ENCODE data around the gene OBSL1.
A peak's percentile ranks its signal among the peaks of the same experiment; 100 is the strongest.

The OBSL1 gene

DNA sequence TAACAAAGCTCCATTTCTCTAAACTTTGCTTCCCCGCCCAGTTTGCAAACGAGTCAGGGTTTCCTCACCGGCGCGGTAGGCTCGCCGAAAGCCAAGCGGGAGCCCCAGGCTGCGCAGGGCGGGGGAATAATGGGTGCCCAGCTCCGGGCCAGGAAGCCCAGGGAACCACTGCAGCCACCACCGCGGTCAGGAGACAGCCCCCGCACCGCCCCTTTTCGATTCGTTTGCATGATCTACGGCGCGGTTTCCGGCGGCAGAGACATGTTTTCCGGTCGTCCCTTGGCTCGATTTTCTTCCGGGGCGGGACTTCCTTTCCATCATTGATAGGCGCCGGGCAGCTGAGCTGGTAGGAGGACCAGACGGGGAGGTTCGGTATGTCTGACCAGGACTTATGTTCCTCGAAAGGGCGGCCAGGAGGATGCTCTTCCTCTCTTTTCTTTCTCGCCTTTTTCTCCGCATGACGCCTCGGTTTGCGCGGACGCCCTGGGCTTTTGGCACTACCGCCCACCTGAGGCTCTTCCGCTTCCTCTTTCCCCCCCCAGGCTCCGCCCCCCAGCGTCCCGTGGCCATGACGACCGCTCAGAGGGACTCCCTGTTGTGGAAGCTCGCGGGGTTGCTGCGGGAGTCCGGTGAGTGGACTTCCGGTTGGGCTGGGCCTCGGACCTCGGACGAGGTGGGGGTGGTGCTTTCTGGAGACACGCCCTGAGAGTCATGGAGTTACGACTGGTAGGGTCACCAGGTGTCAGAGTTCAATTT lies 26.4 kb upstream of the OBSL1 start, which contains the start of gene STK11IP:
Gene STK11IP, plus strand, starts transcription at position 306 of the 756 bp plus-strand sequence. Its CDS starts 263 bp downstream, at position 569.
- FAIRE-seq (peak; percentile 85), DNase-seq (ENCODE audit: low spot score) (peak; percentile 91)

- FAIRE-seq (no peak), DNase-seq (ENCODE audit: low spot score) (peak; percentile 4)
Observed at GRCh38 chr2:219596954-219597551, 25.7 kb upstream of the OBSL1 start.

- DNase-seq (ENCODE audit: low spot score) (no peak), FAIRE-seq (no peak)
Observed at GRCh38 chr2:219595256-219595655, 23.9 kb upstream of the OBSL1 start.

GRCh38 chr2:219593154-219593553 lies 21.8 kb upstream of the OBSL1 start:
- DNase-seq (ENCODE audit: low spot score) (no peak), FAIRE-seq (no peak)

DNA sequence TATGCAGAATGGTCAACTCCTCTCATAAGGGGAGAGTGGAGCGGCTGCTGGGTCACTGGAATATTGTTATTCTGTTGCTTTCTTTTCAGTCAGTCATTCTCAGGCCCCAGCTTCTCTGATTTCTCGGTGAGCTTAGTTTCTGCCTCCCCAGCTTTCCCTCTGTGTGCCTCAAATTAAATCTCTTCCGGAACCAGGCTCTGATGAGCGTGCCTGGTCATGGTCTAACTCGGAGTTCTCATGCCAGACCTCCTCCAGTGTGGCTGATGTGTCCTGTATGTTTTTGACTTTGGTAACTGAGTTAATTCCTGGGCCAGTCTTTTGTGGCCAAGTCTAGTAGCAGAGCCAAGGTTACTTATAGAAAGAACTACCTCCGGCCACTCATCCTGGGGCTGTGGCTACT lies 21.4 kb upstream of the OBSL1 start:
- no peak for FAIRE-seq
- no peak for DNase-seq (ENCODE audit: low spot score)

- FAIRE-seq (no peak), DNase-seq (ENCODE audit: low spot score) (no peak)
Observed at GRCh38 chr2:219591091-219591490, 19.8 kb upstream of the OBSL1 start.

GRCh38 chr2:219581346-219581745 lies 10.0 kb upstream of the OBSL1 start:
- DNase-seq (ENCODE audit: low spot score) (no peak), FAIRE-seq (no peak)

GRCh38 chr2:219578811-219579613 lies 7.7 kb upstream of the OBSL1 start:
- FAIRE-seq (no peak), DNase-seq (ENCODE audit: low spot score) (no peak)

GRCh38 chr2:219576505-219577388 lies 5.4 kb upstream of the OBSL1 start:
- DNase-seq (ENCODE audit: low spot score): no peak
- FAIRE-seq: no peak

- no peak for FAIRE-seq
Observed at GRCh38 chr2:219575566-219576504, 4.5 kb upstream of the OBSL1 start.

GRCh38 chr2:219574484-219575311 lies 3.4 kb upstream of the OBSL1 start:
- no peak for FAIRE-seq

More at GRCh38 chr2:219575566-219576504, 4.5 kb upstream of the OBSL1 start:
- no peak for DNase-seq (ENCODE audit: low spot score)

GRCh38 chr2:219573166-219573565 lies 1.8 kb upstream of the OBSL1 start:
- FAIRE-seq: no peak
- DNase-seq (ENCODE audit: low spot score): no peak

More at GRCh38 chr2:219574484-219575311, 3.4 kb upstream of the OBSL1 start:
- DNase-seq (ENCODE audit: low spot score): no peak

DNA sequence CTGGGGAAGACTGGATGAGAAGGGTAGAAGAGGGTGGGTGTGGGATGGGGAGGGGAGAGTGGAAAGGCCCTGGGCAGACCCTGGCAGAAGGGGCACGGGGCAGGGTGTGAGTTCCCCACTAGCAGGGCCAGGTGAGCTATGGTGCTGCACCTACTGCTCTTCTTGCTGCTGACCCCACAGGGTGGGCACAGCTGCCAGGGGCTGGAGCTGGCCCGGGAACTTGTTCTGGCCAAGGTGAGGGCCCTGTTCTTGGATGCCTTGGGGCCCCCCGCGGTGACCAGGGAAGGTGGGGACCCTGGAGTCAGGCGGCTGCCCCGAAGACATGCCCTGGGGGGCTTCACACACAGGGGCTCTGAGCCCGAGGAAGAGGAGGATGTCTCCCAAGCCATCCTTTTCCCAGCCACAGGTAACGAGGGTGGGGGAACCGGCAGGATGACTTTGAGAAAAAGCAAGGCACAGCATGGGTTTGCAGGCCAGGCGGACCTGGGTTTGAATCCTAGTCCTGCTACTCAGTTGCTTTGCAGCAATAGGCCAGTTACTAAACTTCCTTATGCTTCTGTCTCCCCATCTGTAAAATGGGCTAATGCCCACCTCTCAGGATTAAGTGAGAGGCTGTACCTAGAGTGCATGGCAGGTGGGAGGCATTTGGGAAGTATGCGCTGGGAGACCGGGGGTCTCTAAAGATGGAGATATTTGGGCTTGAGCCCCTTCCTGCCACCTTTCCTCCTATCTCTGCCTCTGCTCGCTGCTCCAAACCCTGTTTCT lies 1.1 kb upstream of the OBSL1 start, which contains the start of gene INHA:
Gene INHA, plus strand, starts transcription at position 74 of the 765 bp plus-strand sequence. Its CDS starts 65 bp downstream, at position 139.
- DNase-seq (ENCODE audit: low spot score) (no peak), FAIRE-seq (no peak)

GRCh38 chr2:219570924-219571310 lies 422 bp downstream of the OBSL1 start:
- FAIRE-seq: no peak
- DNase-seq (ENCODE audit: low spot score): no peak

- DNase-seq (ENCODE audit: low spot score): no peak
- FAIRE-seq: no peak
Observed at GRCh38 chr2:219570194-219570923, 980 bp downstream of the OBSL1 start.

- FAIRE-seq (no peak), DNase-seq (ENCODE audit: low spot score) (no peak)
Observed at GRCh38 chr2:219569635-219570034, 1.7 kb downstream of the OBSL1 start.

GRCh38 chr2:219569041-219569440 lies 2.3 kb downstream of the OBSL1 start:
- DNase-seq (ENCODE audit: low spot score): peak; percentile 43
- FAIRE-seq: peak; percentile 78
